ENCODE results near the gene KLHL7. TPM values are rescaled to one million over a fixed set of nuclear protein-coding genes. Genes with fewer than 3 reads are reported as not detected.

Gene KLHL7
- total RNA-seq, 3 donors from 2014 or later (not counting 1 experiment from before 2014, with no cell fraction given) = 13.9 to 19.1 (median 14.5) TPM

DNA sequence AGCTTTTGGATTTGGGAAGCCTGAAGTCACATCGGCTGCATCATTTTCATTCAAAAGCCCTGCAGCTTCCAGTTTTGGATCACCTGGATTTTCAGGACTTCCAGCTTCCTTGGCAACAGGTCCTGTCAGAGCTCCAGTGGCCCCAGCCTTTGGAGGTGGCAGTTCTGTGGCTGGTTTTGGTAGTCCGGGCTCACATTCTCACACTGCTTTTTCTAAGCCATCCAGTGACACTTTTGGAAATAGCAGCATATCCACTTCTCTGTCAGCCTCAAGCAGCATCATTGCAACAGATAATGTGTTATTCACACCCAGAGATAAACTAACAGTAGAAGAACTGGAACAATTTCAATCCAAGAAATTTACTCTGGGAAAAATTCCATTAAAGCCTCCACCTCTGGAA lies 94.7 kb downstream of the KLHL7 start:
- 94% methylated on average over 2 of the region's 2 CpGs for WGBS (ENCODE audit: insufficient coverage)
- peaks cover 20% of the 10 kb centered on the region for H3K36me3 Mint-ChIP-seq
- TF ChIP-seq, protein P1, sequence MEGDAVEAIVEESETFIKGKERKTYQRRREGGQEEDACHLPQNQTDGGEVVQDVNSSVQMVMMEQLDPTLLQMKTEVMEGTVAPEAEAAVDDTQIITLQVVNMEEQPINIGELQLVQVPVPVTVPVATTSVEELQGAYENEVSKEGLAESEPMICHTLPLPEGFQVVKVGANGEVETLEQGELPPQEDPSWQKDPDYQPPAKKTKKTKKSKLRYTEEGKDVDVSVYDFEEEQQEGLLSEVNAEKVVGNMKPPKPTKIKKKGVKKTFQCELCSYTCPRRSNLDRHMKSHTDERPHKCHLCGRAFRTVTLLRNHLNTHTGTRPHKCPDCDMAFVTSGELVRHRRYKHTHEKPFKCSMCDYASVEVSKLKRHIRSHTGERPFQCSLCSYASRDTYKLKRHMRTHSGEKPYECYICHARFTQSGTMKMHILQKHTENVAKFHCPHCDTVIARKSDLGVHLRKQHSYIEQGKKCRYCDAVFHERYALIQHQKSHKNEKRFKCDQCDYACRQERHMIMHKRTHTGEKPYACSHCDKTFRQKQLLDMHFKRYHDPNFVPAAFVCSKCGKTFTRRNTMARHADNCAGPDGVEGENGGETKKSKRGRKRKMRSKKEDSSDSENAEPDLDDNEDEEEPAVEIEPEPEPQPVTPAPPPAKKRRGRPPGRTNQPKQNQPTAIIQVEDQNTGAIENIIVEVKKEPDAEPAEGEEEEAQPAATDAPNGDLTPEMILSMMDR (IDR thresholded peaks at IDR 0.05) = no peak
- no peaks in the 10 kb centered on the region for H3K9me3 ChIP-seq (ENCODE audit: control insufficient read depth, insufficient read depth, low read length)
- intact Hi-C loops (cut with micrococcal nuclease) = no loop called here
- peaks cover 39% of the 10 kb centered on the region for H3K36me3 ChIP-seq (ENCODE audit: control insufficient read depth, insufficient read depth, low read length)
- H3K4me3 ChIP-seq (ENCODE audit: low read length) = no peak overlapping the region
- H3K27me3 ChIP-seq (ENCODE audit: control insufficient read depth, insufficient read depth, low read length) = no peaks in the 10 kb centered on the region
- peaks cover 2 to 11% of the 10 kb centered on the region in 2 donors for H3K27me3 Mint-ChIP-seq (ENCODE audit: low read depth in 2 of 2)
- no peaks in the 10 kb centered on the region for H3K4me1 ChIP-seq (ENCODE audit: control insufficient read depth, insufficient read depth, low read length)
- no peaks in the 10 kb centered on the region for H3K9me3 Mint-ChIP-seq
- ATAC-seq (no peak), DNase-seq (no peak)
- no peaks in the 10 kb centered on the region for H3K4me1 Mint-ChIP-seq
- H3K27ac ChIP-seq (ENCODE audit: low read length) = no peak overlapping the region
- H3K4me3 Mint-ChIP-seq = no peak overlapping the region
- H3K27ac Mint-ChIP-seq = no peak overlapping the region

DNA sequence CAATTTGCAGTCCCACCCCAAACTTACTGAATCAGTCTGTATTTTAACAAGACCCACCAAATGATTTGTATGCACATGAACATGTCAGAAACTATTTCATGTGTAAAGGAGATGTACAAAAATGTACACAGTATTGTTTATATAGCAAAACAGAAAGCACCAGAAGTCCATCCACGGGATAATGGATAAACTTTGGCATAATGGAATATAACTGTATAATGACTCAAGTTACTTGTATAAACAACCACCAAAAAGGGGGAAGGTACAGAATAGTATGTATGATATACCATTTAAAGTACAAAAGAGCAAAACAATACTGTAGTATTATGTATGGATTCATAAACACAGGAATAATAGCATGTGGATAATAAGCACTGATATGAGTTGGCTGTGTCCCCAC lies 98.7 kb downstream of the KLHL7 start:
- H3K27ac ChIP-seq (ENCODE audit: low read length) = no peak overlapping the region
- TF ChIP-seq, protein P1 (IDR thresholded peaks at IDR 0.05) = no peak
- no peak overlapping the region for H3K4me3 ChIP-seq (ENCODE audit: low read length)
- no CpG with 5 or more reads among the region's 1 CpG for WGBS (ENCODE audit: insufficient coverage)
- H3K9me3 ChIP-seq (ENCODE audit: control insufficient read depth, insufficient read depth, low read length) = no peaks in the 10 kb centered on the region
- DNase-seq (no peak), ATAC-seq (no peak)
- no peaks in the 10 kb centered on the region for H3K27me3 ChIP-seq (ENCODE audit: control insufficient read depth, insufficient read depth, low read length)
- H3K4me1 ChIP-seq (ENCODE audit: control insufficient read depth, insufficient read depth, low read length) = peaks cover 3% of the 10 kb centered on the region
- peaks cover 25% of the 10 kb centered on the region for H3K36me3 ChIP-seq (ENCODE audit: control insufficient read depth, insufficient read depth, low read length)
- Mint-ChIP-seq H3K4me1 (no peaks in the 10 kb centered on the region), H3K4me3 (no peak overlapping the region), H3K27ac (no peak overlapping the region), H3K27me3 (ENCODE audit: low read depth in 2 of 2) (peaks cover 9 to 38% of the 10 kb centered on the region in 2 donors), H3K9me3 (no peaks in the 10 kb centered on the region), H3K36me3 (peaks cover 17% of the 10 kb centered on the region)
- intact Hi-C loops (cut with micrococcal nuclease) = no loop called here

DNA sequence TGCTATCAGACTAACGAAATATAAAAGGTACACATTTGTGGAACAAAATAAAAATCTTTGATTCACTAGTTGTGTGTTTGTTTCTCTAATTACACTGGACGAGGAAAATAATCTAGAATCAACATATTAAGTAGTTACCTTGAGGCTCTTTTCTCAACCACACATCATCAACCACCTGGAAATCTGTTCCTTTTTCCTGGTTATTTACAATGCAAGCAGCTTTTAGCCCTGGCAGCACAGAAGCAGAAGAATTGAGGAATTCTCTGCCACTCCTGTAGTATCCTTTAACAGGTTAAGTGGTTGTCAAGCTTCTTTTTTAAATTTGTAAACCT lies 100.0 kb downstream of the KLHL7 start:
- Histone ChIP-seq H3K4me1 (ENCODE audit: control insufficient read depth, insufficient read depth, low read length) (peaks cover 3% of the 10 kb centered on the region), H3K27ac (ENCODE audit: low read length) (no peak overlapping the region), H3K9me3 (ENCODE audit: control insufficient read depth, insufficient read depth, low read length) (no peaks in the 10 kb centered on the region), H3K27me3 (ENCODE audit: control insufficient read depth, insufficient read depth, low read length) (no peaks in the 10 kb centered on the region), H3K4me3 (ENCODE audit: low read length) (no peak overlapping the region), H3K36me3 (ENCODE audit: control insufficient read depth, insufficient read depth, low read length) (peaks cover 13% of the 10 kb centered on the region)
- WGBS (ENCODE audit: insufficient coverage) = 89% methylated on average over 2 of the region's 2 CpGs
- Mint-ChIP-seq H3K4me3 (no peak overlapping the region), H3K4me1 (no peaks in the 10 kb centered on the region), H3K27ac (no peak overlapping the region), H3K9me3 (no peaks in the 10 kb centered on the region), H3K36me3 (peaks cover 9% of the 10 kb centered on the region), H3K27me3 (ENCODE audit: low read depth in 2 of 2) (peaks cover 9 to 38% of the 10 kb centered on the region in 2 donors)
- no peak for ATAC-seq
- TF ChIP-seq, protein P1 (IDR thresholded peaks at IDR 0.05) = no peak
- intact Hi-C loops (cut with micrococcal nuclease) = no loop called here
- DNase-seq = no peak
